ENCODE results near the gene PRDM9. TPM values are rescaled to one million over a fixed set of nuclear protein-coding genes. Genes with fewer than 3 reads are reported as not detected.
"Not testable (repeated sequence)": the region's sequence is repeated elsewhere in the genome, so short reads cannot be mapped to it uniquely, and the experiment has no call there.

Gene PRDM9
- total RNA-seq, 4 donors from 2014 or later: not detected

- H3K27me3 ChIP-seq: no peaks in the 10 kb centered on the region
- no peak for DNase-seq (ENCODE audit: low spot score in 2 of 2)
Measured at GRCh38 chr5:23525751-23526150, 18.3 kb downstream of the PRDM9 start.

GRCh38 chr5:23526616-23527015 lies 19.2 kb downstream of the PRDM9 start:
- not testable (repeated sequence) for H3K36me3 ChIP-seq; H3K27ac ChIP-seq; DNase-seq (ENCODE audit: low spot score in 2 of 2); H3K27me3 ChIP-seq; H3K4me1 ChIP-seq; H3K9me3 ChIP-seq; H3K4me3 ChIP-seq
- 74 to 96% methylated on average over 4 of the region's 5 CpGs for WGBS, 2 donors

More at GRCh38 chr5:23525751-23526150, 18.3 kb downstream of the PRDM9 start:
- no peak for TF ChIP-seq CTCF (IDR thresholded peaks at IDR 0.05)
- no peak for TF ChIP-seq EP300 (IDR thresholded peaks at IDR 0.05)
- TF ChIP-seq POLR2A (IDR thresholded peaks at IDR 0.05): no peak
- no peaks in the 10 kb centered on the region for H3K4me1 ChIP-seq
- H3K27ac ChIP-seq: no peak overlapping the region
- no peaks in the 10 kb centered on the region for H3K36me3 ChIP-seq
- no peak overlapping the region for H3K4me3 ChIP-seq
- no peaks in the 10 kb centered on the region for H3K9me3 ChIP-seq

GRCh38 chr5:23527216-23527920 lies 20.0 kb downstream of the PRDM9 start:
- H3K36me3 ChIP-seq; DNase-seq (ENCODE audit: low spot score in 2 of 2); H3K27me3 ChIP-seq; H3K4me1 ChIP-seq; H3K4me3 ChIP-seq; H3K27ac ChIP-seq; H3K9me3 ChIP-seq: not testable (repeated sequence)
- 90 to 91% methylated on average over 12 to 15 of the region's 15 CpGs for WGBS, 2 donors

- H3K36me3 ChIP-seq: no peaks in the 10 kb centered on the region
- H3K4me3 ChIP-seq: no peak overlapping the region
- no peaks in the 10 kb centered on the region for H3K27me3 ChIP-seq
- no peak for TF ChIP-seq EP300 (IDR thresholded peaks at IDR 0.05)
- no peak for TF ChIP-seq CTCF (IDR thresholded peaks at IDR 0.05)
- no peak for TF ChIP-seq POLR2A (IDR thresholded peaks at IDR 0.05)
- no peaks in the 10 kb centered on the region for H3K4me1 ChIP-seq
- 72 to 79% methylated on average over 4 of the region's 4 CpGs for WGBS, 2 donors
- H3K27ac ChIP-seq: no peak overlapping the region
- no peak for DNase-seq (ENCODE audit: low spot score in 2 of 2)
- no peaks in the 10 kb centered on the region for H3K9me3 ChIP-seq
Measured at GRCh38 chr5:23528677-23529076, 21.3 kb downstream of the PRDM9 start.

- H3K4me3 ChIP-seq: no peak overlapping the region
- TF ChIP-seq EP300 (IDR thresholded peaks at IDR 0.05) (no peak), POLR2A (IDR thresholded peaks at IDR 0.05) (no peak), CTCF (IDR thresholded peaks at IDR 0.05) (no peak)
- no peaks in the 10 kb centered on the region for H3K9me3 ChIP-seq
- H3K27ac ChIP-seq: no peak overlapping the region
- no peaks in the 10 kb centered on the region for H3K27me3 ChIP-seq
- no peaks in the 10 kb centered on the region for H3K36me3 ChIP-seq
- H3K4me1 ChIP-seq: no peaks in the 10 kb centered on the region
- no peak for DNase-seq (ENCODE audit: low spot score in 2 of 2)
Measured at GRCh38 chr5:23530571-23530970, 23.2 kb downstream of the PRDM9 start.

GRCh38 chr5:23571059-23571458 lies 63.6 kb downstream of the PRDM9 start:
- WGBS, 2 donors: 73 to 77% methylated on average over 4 of the region's 4 CpGs
- Histone ChIP-seq H3K9me3 (peaks cover 0 to 3% (median 0%) of the 10 kb centered on the region in 4 donors), H3K4me1 (no peaks in the 10 kb centered on the region), H3K4me3 (no peak overlapping the region), H3K36me3 (no peaks in the 10 kb centered on the region), H3K27ac (no peak overlapping the region), H3K27me3 (no peaks in the 10 kb centered on the region)
- DNase-seq (ENCODE audit: low spot score in 2 of 2): no peak
- TF ChIP-seq POLR2A (IDR thresholded peaks at IDR 0.05): no peak
- TF ChIP-seq CTCF (IDR thresholded peaks at IDR 0.05): no peak
- no peak for TF ChIP-seq EP300 (IDR thresholded peaks at IDR 0.05)
